ENCODE results near the gene LHX3. TPM values are rescaled to one million over a fixed set of nuclear protein-coding genes. Genes with fewer than 3 reads are reported as not detected.

Gene LHX3
- polyA plus RNA-seq, 1 of the 3 experiments (the other 2 are of a cell fraction): not detected

DNA sequence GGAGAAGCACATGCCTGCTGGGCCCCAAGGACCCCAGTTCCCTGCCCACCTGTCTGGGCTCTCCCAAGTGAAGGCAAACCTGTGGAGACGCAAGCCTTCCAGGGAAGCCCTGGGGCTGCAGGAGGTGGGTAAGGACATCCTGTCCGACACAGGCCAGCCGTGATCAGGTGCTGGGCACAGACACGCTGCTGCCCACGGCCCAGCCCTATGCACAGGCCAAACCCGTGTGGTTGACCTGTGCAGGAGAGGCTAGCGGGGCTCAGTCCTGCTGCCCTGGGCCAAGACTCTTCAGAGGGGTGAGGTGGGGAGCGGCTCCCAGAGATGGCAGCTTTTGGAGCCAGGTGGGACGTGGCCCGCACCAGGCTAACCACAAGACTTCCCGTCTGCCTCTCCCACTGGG is 14.3 kb downstream of the LHX3 start (continued):
- TF ChIP-seq SIN3A (IDR thresholded peaks at IDR 0.05; ENCODE audit: borderline replicate concordance, low read depth, low read length) (no peak), GATA2 (CRISPR knock-in tag; IDR thresholded peaks at IDR 0.05) (no peak), NRF1 (IDR thresholded peaks at IDR 0.05; ENCODE audit: low read depth, low read length) (no peak), EZH2phosphoT487 (IDR thresholded peaks at IDR 0.05; ENCODE audit: borderline replicate concordance, low read depth) (no peak), CHD2 (IDR thresholded peaks at IDR 0.05; ENCODE audit: low read length, partially characterized antibody) (no peak), RXRA (IDR thresholded peaks at IDR 0.05; ENCODE audit: borderline replicate concordance, low read depth) (no peak)
- TF ChIP-seq, protein P1, sequence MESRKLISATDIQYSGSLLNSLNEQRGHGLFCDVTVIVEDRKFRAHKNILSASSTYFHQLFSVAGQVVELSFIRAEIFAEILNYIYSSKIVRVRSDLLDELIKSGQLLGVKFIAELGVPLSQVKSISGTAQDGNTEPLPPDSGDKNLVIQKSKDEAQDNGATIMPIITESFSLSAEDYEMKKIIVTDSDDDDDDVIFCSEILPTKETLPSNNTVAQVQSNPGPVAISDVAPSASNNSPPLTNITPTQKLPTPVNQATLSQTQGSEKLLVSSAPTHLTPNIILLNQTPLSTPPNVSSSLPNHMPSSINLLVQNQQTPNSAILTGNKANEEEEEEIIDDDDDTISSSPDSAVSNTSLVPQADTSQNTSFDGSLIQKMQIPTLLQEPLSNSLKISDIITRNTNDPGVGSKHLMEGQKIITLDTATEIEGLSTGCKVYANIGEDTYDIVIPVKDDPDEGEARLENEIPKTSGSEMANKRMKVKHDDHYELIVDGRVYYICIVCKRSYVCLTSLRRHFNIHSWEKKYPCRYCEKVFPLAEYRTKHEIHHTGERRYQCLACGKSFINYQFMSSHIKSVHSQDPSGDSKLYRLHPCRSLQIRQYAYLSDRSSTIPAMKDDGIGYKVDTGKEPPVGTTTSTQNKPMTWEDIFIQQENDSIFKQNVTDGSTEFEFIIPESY (IDR thresholded peaks at IDR 0.05; ENCODE audit: borderline replicate concordance, low read depth): no peak
- TF ChIP-seq, protein P2, sequence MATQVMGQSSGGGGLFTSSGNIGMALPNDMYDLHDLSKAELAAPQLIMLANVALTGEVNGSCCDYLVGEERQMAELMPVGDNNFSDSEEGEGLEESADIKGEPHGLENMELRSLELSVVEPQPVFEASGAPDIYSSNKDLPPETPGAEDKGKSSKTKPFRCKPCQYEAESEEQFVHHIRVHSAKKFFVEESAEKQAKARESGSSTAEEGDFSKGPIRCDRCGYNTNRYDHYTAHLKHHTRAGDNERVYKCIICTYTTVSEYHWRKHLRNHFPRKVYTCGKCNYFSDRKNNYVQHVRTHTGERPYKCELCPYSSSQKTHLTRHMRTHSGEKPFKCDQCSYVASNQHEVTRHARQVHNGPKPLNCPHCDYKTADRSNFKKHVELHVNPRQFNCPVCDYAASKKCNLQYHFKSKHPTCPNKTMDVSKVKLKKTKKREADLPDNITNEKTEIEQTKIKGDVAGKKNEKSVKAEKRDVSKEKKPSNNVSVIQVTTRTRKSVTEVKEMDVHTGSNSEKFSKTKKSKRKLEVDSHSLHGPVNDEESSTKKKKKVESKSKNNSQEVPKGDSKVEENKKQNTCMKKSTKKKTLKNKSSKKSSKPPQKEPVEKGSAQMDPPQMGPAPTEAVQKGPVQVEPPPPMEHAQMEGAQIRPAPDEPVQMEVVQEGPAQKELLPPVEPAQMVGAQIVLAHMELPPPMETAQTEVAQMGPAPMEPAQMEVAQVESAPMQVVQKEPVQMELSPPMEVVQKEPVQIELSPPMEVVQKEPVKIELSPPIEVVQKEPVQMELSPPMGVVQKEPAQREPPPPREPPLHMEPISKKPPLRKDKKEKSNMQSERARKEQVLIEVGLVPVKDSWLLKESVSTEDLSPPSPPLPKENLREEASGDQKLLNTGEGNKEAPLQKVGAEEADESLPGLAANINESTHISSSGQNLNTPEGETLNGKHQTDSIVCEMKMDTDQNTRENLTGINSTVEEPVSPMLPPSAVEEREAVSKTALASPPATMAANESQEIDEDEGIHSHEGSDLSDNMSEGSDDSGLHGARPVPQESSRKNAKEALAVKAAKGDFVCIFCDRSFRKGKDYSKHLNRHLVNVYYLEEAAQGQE (IDR thresholded peaks at IDR 0.05; ENCODE audit: low read depth, low read length): no peak

GRCh38 chr9:136190237-136190601 is 14.7 kb downstream of the LHX3 start:
- H3K79me2 ChIP-seq (ENCODE audit: insufficient read depth): no peaks in the 10 kb centered on the region
- no peak overlapping the region for H2AFZ ChIP-seq (ENCODE audit: low read depth)
- no peak for DNase-seq
- no peaks in the 10 kb centered on the region for H3K4me1 ChIP-seq (ENCODE audit: control insufficient read depth in 1 of 2, insufficient read depth in 2 of 2, low read depth in 1 of 2, low read length in 1 of 2)
- no peak overlapping the region for H3K27ac ChIP-seq (ENCODE audit: low read depth in 2 of 2, low read length in 1 of 2)
- no peaks in the 10 kb centered on the region for H3K9me2 ChIP-seq
- no peak overlapping the region for H3K9ac ChIP-seq
- H3K36me3 ChIP-seq (replicated peaks in 1 of 2; ENCODE audit: control insufficient read depth in 1 of 2, insufficient read depth in 2 of 2, low read length in 1 of 2): no peaks in the 10 kb centered on the region
- H3K4me2 ChIP-seq: no peak overlapping the region
- H4K20me1 ChIP-seq (ENCODE audit: insufficient read depth): 0 out of 2 replicates have a peak, but pooled peaks cover 3% of the 10 kb centered on the region
- H3K27me3 ChIP-seq (ENCODE audit: insufficient read depth): peaks cover 91% of the 10 kb centered on the region
- 61% methylated on average over 5 of the region's 7 CpGs for WGBS (ENCODE audit: low lambda C conversion rate)
- no peak overlapping the region for H3K4me3 ChIP-seq (ENCODE audit: low read depth in 2 of 2, low read length in 1 of 2)
- H3K9me3 ChIP-seq: no peaks in the 10 kb centered on the region
- TF ChIP-seq TAF1 (IDR thresholded peaks at IDR 0.05; ENCODE audit: borderline replicate concordance, low read depth, low read length) (no peak), FOXM1 (IDR thresholded peaks at IDR 0.05; ENCODE audit: low read depth) (no peak), GABPA (IDR thresholded peaks at IDR 0.05; ENCODE audit: low read depth) (no peak), RAD21 (IDR thresholded peaks at IDR 0.05; ENCODE audit: low read length) (no peak), YY1 (IDR thresholded peaks at IDR 0.05; ENCODE audit: low read depth) (no peak), RXRA (IDR thresholded peaks at IDR 0.05; ENCODE audit: borderline replicate concordance, low read depth) (no peak), FOXJ3 (CRISPR knock-in tag; IDR thresholded peaks at IDR 0.05) (no peak), NRF1 (IDR thresholded peaks at IDR 0.05; ENCODE audit: low read depth, low read length) (no peak), GATA2 (CRISPR knock-in tag; IDR thresholded peaks at IDR 0.05) (no peak)
- TF ChIP-seq, protein P2 (IDR thresholded peaks at IDR 0.05; ENCODE audit: low read depth, low read length): no peak
- TF ChIP-seq, protein P3, sequence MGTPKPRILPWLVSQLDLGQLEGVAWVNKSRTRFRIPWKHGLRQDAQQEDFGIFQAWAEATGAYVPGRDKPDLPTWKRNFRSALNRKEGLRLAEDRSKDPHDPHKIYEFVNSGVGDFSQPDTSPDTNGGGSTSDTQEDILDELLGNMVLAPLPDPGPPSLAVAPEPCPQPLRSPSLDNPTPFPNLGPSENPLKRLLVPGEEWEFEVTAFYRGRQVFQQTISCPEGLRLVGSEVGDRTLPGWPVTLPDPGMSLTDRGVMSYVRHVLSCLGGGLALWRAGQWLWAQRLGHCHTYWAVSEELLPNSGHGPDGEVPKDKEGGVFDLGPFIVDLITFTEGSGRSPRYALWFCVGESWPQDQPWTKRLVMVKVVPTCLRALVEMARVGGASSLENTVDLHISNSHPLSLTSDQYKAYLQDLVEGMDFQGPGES (IDR thresholded peaks at IDR 0.05; ENCODE audit: low read depth, low read length): no peak
- TF ChIP-seq, protein P1 (IDR thresholded peaks at IDR 0.05; ENCODE audit: borderline replicate concordance, low read depth): no peak
- no peaks in the 10 kb centered on the region for H3F3A ChIP-seq (replicated peaks; ENCODE audit: insufficient read depth)
- POLR2A ChIA-PET: no interaction called here
- CTCF ChIA-PET: interaction anchor here (0.7 to 1.8 kb wide), 2 partner anchors 12 to 481 kb away, joined by 3 to 4 read pairs; no protein-coding TSS in a partner anchor
